ENCODE results near the gene AKT3.

- TF ChIP-seq POLR2A (IDR thresholded peaks at IDR 0.05) (no peak), POLR2AphosphoS5 (IDR thresholded peaks at IDR 0.05) (no peak), CTCF (IDR thresholded peaks at IDR 0.05) (no peak)
Measured at GRCh38 chr1:243851257-243851756, 1.3 kb upstream of the AKT3 start.

Data from suprapubic skin (tissue), 4 donors.